HepG2 (cell line): Measurements from ENCODE around the gene WDR27. TPM values are rescaled to one million over a fixed set of nuclear protein-coding genes. Genes with fewer than 3 reads are reported as not detected.

ENCODE experiments used
- ATAC-seq: fragments of 200-7000 bp; cut with Tn5 transposase; 3 replicates; pipeline ENCODE4 v1.9.1; 2020; ENCODE audit warnings: mild to moderate bottlenecking, moderate library complexity
- BruUV-seq: library from RNA; stranded (reverse); fragments of 400-500 nt; replicated peaks from 2 replicates; lab custom pipeline; 2021; lab: Mats Ljungman, UMichigan
- CTCF ChIA-PET: fragments of 300-600 bp; formaldehyde crosslinking; extraction: SDS; loops from one replicate; lab custom pipeline; 2021; ENCODE audit warnings: low total read pairs, inconsistent platforms, low intra/inter-chr PET ratio; lab: Yijun Ruan, JAX
- POLR2A ChIA-PET: fragments of 350-600 bp; sonication (Branson Sonifier 250); formaldehyde crosslinking; loops from one replicate; lab custom pipeline; 2020; ENCODE audit warnings: antibody characterized with exemption, inconsistent platforms; lab: Yijun Ruan, JAX
- DNase-seq: peaks from one replicate; pipeline ENCODE4 v3.0.0-alpha.2; 2015; ENCODE audit warnings: low spot score
- FAIRE-seq: peaks from 3 replicates; lab custom pipeline; 2011; peaks lifted over from hg19 to GRCh38; lab: Jason Lieb, UNC
- H2AFZ ChIP-seq: one replicate; pipeline ENCODE4 v1.6.1; 2011; ENCODE audit warnings: low read length, inconsistent platforms
- H3K27ac ChIP-seq: fragments of 300-600 bp; 3 replicates; pipeline ENCODE4 v1.8.0; 2011; ENCODE audit warnings: mixed run types, mild to moderate bottlenecking, mixed read lengths, low read length, inconsistent platforms; ENCODE audit not compliant: insufficient read depth; ENCODE audit errors: extremely low read length
- H3K27me3 ChIP-seq, 2 experiments: fragments of 200-600 bp in 1 of 2; 2 replicates in 1 of 2; 3 replicates in 1 of 2; pipeline versions ENCODE4 v1.6.0 to v1.8.0; 2011; ENCODE audit warnings: low read length in 2 of 2, mild to moderate bottlenecking in 2 of 2, moderate library complexity in 2 of 2, inconsistent platforms in 1 of 2; ENCODE audit not compliant: insufficient read depth in 2 of 2, control insufficient read depth in 1 of 2
- H3K36me3 ChIP-seq, 2 experiments: fragments of 200-600 bp in 1 of 2; replicated peaks in 1 of 2; 2 replicates in 1 of 2; 3 replicates in 1 of 2; pipeline versions ENCODE4 v1.5.1 to v1.8.0; 2011; ENCODE audit warnings: low read length in 2 of 2, inconsistent platforms in 1 of 2; ENCODE audit not compliant: insufficient read depth in 2 of 2, control insufficient read depth in 1 of 2
- H3K4me1 ChIP-seq: 2 replicates; pipeline ENCODE4 v1.5.1; 2012; ENCODE audit warnings: low read length, inconsistent platforms; ENCODE audit not compliant: insufficient read depth
- H3K4me2 ChIP-seq: 2 replicates; pipeline ENCODE4 v1.6.0; 2011; ENCODE audit warnings: low read depth, low read length, inconsistent platforms
- H3K4me3 ChIP-seq, 3 experiments: fragments of 200-600 bp in 1 of 3; sonication (generic), shearing (Covaris generic) in 1 of 3; replicated peaks in 1 of 3; 2 replicates each; pipeline ENCODE4 v1.5.1; 2011 to 2016; ENCODE audit warnings: low read length in 3 of 3, inconsistent platforms in 2 of 3, low read depth in 2 of 3, mild to moderate bottlenecking in 2 of 3, control low read depth in 1 of 3, mixed read lengths in 1 of 3; ENCODE audit not compliant: insufficient read depth in 1 of 3
- H3K79me2 ChIP-seq: one replicate; pipeline ENCODE4 v1.6.1; 2011; ENCODE audit warnings: low read length, inconsistent platforms; ENCODE audit not compliant: insufficient read depth
- H3K9ac ChIP-seq: 2 replicates; pipeline ENCODE4 v1.6.0; 2011; ENCODE audit warnings: mild to moderate bottlenecking, low read depth, low read length, inconsistent platforms; ENCODE audit not compliant: insufficient read depth
- H3K9me3 ChIP-seq: 2 replicates; pipeline ENCODE4 v1.5.1; 2012; ENCODE audit warnings: mild to moderate bottlenecking, low read length
- H4K20me1 ChIP-seq: 2 replicates; pipeline ENCODE4 v1.6.0; 2011; ENCODE audit warnings: inconsistent platforms, mild to moderate bottlenecking, low read length, moderate library complexity; ENCODE audit not compliant: insufficient read depth
- HOXA5 ChIP-seq: sonication (generic); formaldehyde crosslinking; IDR thresholded peaks from 2 replicates; pipeline ENCODE4 v1.4.0; 2020; ENCODE audit warnings: missing genetic modification reagents
- KLF16 ChIP-seq, 2 experiments: sonication (generic) in 1 of 2; formaldehyde crosslinking in 1 of 2; IDR thresholded peaks; 2 replicates each; pipeline versions ENCODE4 v1.6.1 to v1.8.0; 2016 to 2023; ENCODE audit warnings: missing genetic modification reagents in 2 of 2, missing compliant biosample characterization in 1 of 2
- MAFG ChIP-seq: sonication (generic); formaldehyde crosslinking; IDR thresholded peaks from 2 replicates; pipeline ENCODE4 v1.5.1; 2020; ENCODE audit warnings: mild to moderate bottlenecking, missing genetic modification reagents
- NFATC3 ChIP-seq: sonication (generic); formaldehyde crosslinking; IDR thresholded peaks from 2 replicates; pipeline ENCODE4 v1.5.1; 2020; ENCODE audit warnings: mild to moderate bottlenecking, missing genetic modification reagents
- NR2F6 ChIP-seq, 2 experiments: IDR thresholded peaks; 2 replicates each; pipeline ENCODE4 v1.6.1; 2016; ENCODE audit warnings: antibody characterized with exemption in 1 of 2, mild to moderate bottlenecking in 1 of 2
- POGK ChIP-seq: sonication (generic); formaldehyde crosslinking; conservative IDR thresholded peaks from 2 replicates; pipeline ENCODE4 v1.8.0; 2022; ENCODE audit warnings: mild to moderate bottlenecking, moderate library complexity, missing genetic modification reagents
- SNAPC2 ChIP-seq: sonication (generic); formaldehyde crosslinking; IDR thresholded peaks from 2 replicates; pipeline ENCODE4 v1.8.1; 2022; ENCODE audit warnings: mild to moderate bottlenecking, missing genetic modification reagents
- THYN1 ChIP-seq: sonication (generic); formaldehyde crosslinking; IDR thresholded peaks from 2 replicates; pipeline ENCODE4 v1.8.1; 2023; ENCODE audit warnings: low read depth, mild to moderate bottlenecking, moderate library complexity, missing genetic modification reagents, borderline replicate concordance
- ZNF260 ChIP-seq: sonication (generic); formaldehyde crosslinking; IDR thresholded peaks from 2 replicates; pipeline ENCODE4 v1.4.0; 2020; ENCODE audit warnings: missing genetic modification reagents, low read depth, mild to moderate bottlenecking, borderline replicate concordance
- ZNF329 ChIP-seq: sonication (generic); formaldehyde crosslinking; IDR thresholded peaks from 2 replicates; pipeline ENCODE4 v1.9.0; 2021; ENCODE audit warnings: low read depth, mild to moderate bottlenecking, missing genetic modification reagents
- ZNF354B ChIP-seq: sonication (generic); formaldehyde crosslinking; IDR thresholded peaks from 2 replicates; pipeline ENCODE4 v1.8.0; 2022; ENCODE audit warnings: mild to moderate bottlenecking, missing genetic modification reagents
- ZNF577 ChIP-seq: sonication (generic); formaldehyde crosslinking; IDR thresholded peaks from 2 replicates; pipeline ENCODE4 v1.4.0; 2020; ENCODE audit warnings: mild to moderate bottlenecking, low read depth, missing genetic modification reagents, borderline replicate concordance
- ZNF709 ChIP-seq: sonication (generic); formaldehyde crosslinking; IDR thresholded peaks from 2 replicates; pipeline ENCODE4 v1.5.0; 2020; ENCODE audit warnings: mild to moderate bottlenecking, missing genetic modification reagents
- WGBS: methylation state at CpG from one replicate; pipeline ENCODE4 v1.1.6; 2017; ENCODE audit warnings: low lambda C conversion rate; 5-methylcytosine and 5-hydroxymethylcytosine counted together
- in situ Hi-C: cut with HindIII; loops from 2 replicates; pipeline ENCODE4 v1.10.0; 2017; ENCODE audit warnings: low pct_unique_long_range_greater_than_20kb; ENCODE audit not compliant: extremely low pct_ligation_motif_present
- intact Hi-C: fragments of 100-400 bp; cut with micrococcal nuclease; formaldehyde crosslinking; loops from one replicate; pipeline ENCODE4 v1.10.0; 2022; ENCODE audit not compliant: unreplicated experiment
- polyA plus RNA-seq, 8 experiments: library from polyadenylated mRNA; depleted of rRNA in 3 of 8; stranded (reverse) in 7 of 8; unstranded in 1 of 8; fragments of >200 nt; fragmentation: Illumina TruSeq in 4 of 8; extraction: Trizol in 4 of 8; gene quantifications; 2 replicates each; pipeline versions ENCODE4 v1.2.1 to v1.2.3, GENCODE V29; 2011 to 2016; ENCODE audit warnings: low read depth in 4 of 8, missing spikeins in 1 of 8, mixed read lengths in 1 of 8; ENCODE audit not compliant: insufficient read depth in 1 of 8
- total RNA-seq, 5 experiments: library from RNA; depleted of rRNA; stranded (reverse); fragments of >200 nt; fragmentation: Illumina TruSeq; extraction: Trizol; gene quantifications; 2 replicates each; pipeline ENCODE4 v1.2.3, GENCODE V29; 2016; ENCODE audit warnings: low read depth in 1 of 5

WDR27 gene
- total and polyA plus RNA-seq, 2 of the 13 experiments (the other 11 are each of a cell fraction or from before 2014, with no cell fraction given): 34.1 to 80.3 TPM

GRCh38 chr6:169695131-169695530, 6.7 kb downstream of the WDR27 start:
- H3K4me2 ChIP-seq: no peak overlapping the region
- H3K9me3 ChIP-seq: no peaks in the 10 kb centered on the region
- H2AFZ ChIP-seq: no peak overlapping the region
- H3K4me1 ChIP-seq: peaks cover 7% of the 10 kb centered on the region
- FAIRE-seq (no peak), DNase-seq (no peak), ATAC-seq (no peak)
- in situ Hi-C loops (loop anchor here (25.0 kb wide), 1 partner anchor 733 kb away; no protein-coding TSS in a partner anchor), intact Hi-C loops (no loop called here)
- no peaks in the 10 kb centered on the region for H3K27me3 ChIP-seq
- no peaks in the 10 kb centered on the region; the same call in 1 of the 2 replicates for H4K20me1 ChIP-seq
- no peak for TF ChIP-seq KLF16 (CRISPR knock-in tag; IDR thresholded peaks at IDR 0.05)
- TF ChIP-seq ZNF709 (CRISPR knock-in tag): no peak
- no peak for TF ChIP-seq ZNF260
- no peak for TF ChIP-seq ZNF577
- TF ChIP-seq ZNF354B (CRISPR knock-in tag): no peak
- no peak for TF ChIP-seq THYN1 (CRISPR knock-in tag)
- no peak for TF ChIP-seq ZNF329
- no peak for TF ChIP-seq NR2F6 (IDR thresholded peaks at IDR 0.05)
- no peak for TF ChIP-seq NR2F6 (CRISPR knock-in tag; IDR thresholded peaks at IDR 0.05)
- TF ChIP-seq MAFG: no peak
- no peak for TF ChIP-seq HOXA5 (CRISPR knock-in tag)
- no peak for TF ChIP-seq POGK
- no peak for TF ChIP-seq NFATC3
- TF ChIP-seq SNAPC2: no peak
- no TSS peak for BruUV-seq
- WGBS: 98% methylated on average over 5 of the region's 5 CpGs
- H3K36me3 ChIP-seq: peaks cover 1 to 4% of the 10 kb centered on the region in 2 experiments; a peak in 2 of 5 replicates
- H3K27ac ChIP-seq: no peak overlapping the region
- CTCF ChIA-PET: no interaction called here
- H3K9ac ChIP-seq: no peak overlapping the region
- H3K79me2 ChIP-seq: peaks cover 19% of the 10 kb centered on the region
- no peak overlapping the region for H3K4me3 ChIP-seq
- POLR2A ChIA-PET: no interaction called here
